DMS 273 (cell line): ENCODE results near the gene CLDN9.

Experiments used
- DNase-seq: peaks from one replicate; lab custom pipeline; 2025; ENCODE audit not compliant: unreplicated experiment; lab: John Stamatoyannopoulos, UW

The CLDN9 gene

DNA sequence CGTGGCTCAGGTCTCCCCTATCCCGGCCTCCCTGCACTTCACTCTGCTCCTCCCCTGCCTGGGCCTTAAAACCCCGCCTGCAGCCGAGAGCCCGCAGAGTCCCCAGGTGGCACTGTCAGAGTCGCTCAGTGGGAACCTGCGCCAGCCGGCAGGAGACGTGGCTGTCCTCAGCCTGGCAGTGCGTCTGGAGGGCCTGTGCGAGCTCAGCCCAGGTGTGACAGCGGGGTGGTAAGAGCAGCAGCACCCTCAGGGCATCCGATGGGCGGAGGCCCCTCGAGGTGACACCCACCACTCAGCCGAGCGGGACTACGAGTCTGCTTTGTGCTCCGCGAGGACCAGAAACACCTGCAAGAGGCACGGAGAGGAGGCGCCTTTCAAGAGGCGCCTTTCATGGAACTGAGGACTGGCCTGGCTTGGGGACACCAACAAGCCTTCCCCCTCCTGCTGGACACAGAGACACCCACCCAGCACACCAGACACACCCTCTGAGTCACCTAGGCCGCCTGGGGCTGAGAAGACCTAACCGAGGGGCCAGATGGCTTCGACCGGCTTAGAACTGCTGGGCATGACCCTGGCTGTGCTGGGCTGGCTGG, at the start of gene CLDN9:
Gene CLDN9 (plus strand): TSS at position 96 of the 593 bp plus-strand sequence. CDS start 440 bp downstream, at position 536.
- no peak for DNase-seq

- DNase-seq, result no peak
Measured at GRCh38 chr16:2963074-2963722, 49.5 kb upstream of the CLDN9 start.

DNA sequence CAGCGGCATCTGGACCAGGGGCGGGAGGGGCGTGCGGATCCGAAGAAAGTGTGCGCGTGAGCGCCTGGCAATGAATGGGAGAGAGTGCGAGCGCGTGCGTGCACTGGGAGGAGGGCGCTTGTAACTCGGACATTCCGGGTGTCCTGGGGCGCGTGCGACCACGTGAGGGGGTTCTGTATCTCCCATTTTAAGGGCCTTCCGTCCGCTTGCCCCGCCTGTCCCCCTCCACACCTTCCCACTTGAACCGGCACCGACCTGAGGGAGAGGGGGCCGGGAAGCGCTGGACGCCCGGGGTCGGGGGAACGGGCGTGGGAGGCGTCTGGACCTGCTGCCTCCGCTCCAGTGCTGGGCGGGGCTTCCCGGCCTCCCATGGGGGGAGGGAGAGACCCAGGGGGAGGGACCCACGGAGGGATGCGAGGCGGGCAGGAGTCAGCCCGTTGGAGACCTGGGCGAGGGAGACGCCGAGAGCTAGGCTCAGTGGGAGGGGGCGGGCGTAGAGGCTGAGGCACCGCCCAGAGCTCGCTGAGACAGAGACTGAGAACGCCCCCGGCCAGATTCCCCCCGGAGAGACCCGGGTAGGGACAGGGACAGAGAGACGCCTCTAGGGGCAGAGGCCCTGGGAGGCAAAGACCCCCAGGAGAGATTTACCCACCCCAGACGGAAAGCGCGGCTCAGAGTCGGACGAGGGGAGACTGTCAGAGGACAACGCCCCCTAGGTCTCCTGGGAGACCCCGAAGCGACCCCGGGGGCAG, 48.8 kb upstream of the CLDN9 start, which contains the start of gene KREMEN2:
Gene KREMEN2 (plus strand): TSS at position 553 of the 752 bp plus-strand sequence. CDS start 246 bp downstream, outside the sequence.
- peak; percentile 94 for DNase-seq

GRCh38 chr16:2964475-2965336, 48.0 kb upstream of the CLDN9 start:
- DNase-seq, result peak; percentile 94

DNA sequence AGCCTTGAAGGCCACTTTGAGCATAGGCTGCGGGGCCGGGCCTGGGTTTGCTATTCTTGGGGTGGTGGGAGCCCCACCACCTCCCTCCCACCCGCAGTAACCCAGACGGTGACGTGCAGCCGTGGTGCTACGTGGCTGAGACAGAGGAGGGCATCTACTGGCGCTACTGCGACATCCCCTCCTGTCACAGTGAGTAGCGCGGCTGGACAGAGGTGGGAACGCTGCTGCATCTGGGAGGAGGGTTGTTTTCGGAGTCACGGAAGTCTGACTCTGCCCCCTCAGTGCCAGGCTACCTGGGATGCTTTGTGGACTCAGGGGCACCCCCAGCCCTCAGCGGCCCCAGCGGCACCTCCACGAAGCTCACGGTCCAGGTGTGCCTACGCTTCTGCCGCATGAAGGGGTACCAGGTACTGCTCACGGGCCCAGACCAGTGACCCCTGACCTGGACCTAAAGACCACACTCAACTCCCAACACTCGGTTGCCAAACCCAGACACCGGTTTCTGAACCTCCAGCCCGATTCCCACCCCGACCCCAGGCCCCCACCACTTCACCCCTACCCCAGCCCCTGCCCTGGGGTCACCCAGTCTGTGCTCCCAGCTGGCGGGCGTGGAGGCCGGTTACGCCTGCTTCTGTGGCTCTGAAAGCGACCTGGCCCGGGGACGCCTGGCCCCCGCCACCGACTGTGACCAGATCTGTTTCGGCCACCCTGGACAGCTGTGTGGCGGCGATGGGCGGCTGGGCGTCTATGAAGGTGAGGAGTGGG, 46.5 kb upstream of the CLDN9 start:
- no peak for DNase-seq

- DNase-seq, result no peak
Measured at GRCh38 chr16:2966808-2967191, 45.9 kb upstream of the CLDN9 start.

- DNase-seq, result no peak
Measured at GRCh38 chr16:2967211-2967631, 45.5 kb upstream of the CLDN9 start.

- no peak for DNase-seq
Measured at GRCh38 chr16:2967721-2968161, 45.0 kb upstream of the CLDN9 start.

GRCh38 chr16:2968368-2968737, 44.4 kb upstream of the CLDN9 start:
- DNase-seq, result peak; percentile 69

GRCh38 chr16:2968738-2969544, 43.8 kb upstream of the CLDN9 start, which contains the start of gene PAQR4:
PAQR4 (plus strand) TSS chr16:2969348; CDS start chr16:2969675, 327 bp downstream.
- DNase-seq, result peak; percentile 97

DNA sequence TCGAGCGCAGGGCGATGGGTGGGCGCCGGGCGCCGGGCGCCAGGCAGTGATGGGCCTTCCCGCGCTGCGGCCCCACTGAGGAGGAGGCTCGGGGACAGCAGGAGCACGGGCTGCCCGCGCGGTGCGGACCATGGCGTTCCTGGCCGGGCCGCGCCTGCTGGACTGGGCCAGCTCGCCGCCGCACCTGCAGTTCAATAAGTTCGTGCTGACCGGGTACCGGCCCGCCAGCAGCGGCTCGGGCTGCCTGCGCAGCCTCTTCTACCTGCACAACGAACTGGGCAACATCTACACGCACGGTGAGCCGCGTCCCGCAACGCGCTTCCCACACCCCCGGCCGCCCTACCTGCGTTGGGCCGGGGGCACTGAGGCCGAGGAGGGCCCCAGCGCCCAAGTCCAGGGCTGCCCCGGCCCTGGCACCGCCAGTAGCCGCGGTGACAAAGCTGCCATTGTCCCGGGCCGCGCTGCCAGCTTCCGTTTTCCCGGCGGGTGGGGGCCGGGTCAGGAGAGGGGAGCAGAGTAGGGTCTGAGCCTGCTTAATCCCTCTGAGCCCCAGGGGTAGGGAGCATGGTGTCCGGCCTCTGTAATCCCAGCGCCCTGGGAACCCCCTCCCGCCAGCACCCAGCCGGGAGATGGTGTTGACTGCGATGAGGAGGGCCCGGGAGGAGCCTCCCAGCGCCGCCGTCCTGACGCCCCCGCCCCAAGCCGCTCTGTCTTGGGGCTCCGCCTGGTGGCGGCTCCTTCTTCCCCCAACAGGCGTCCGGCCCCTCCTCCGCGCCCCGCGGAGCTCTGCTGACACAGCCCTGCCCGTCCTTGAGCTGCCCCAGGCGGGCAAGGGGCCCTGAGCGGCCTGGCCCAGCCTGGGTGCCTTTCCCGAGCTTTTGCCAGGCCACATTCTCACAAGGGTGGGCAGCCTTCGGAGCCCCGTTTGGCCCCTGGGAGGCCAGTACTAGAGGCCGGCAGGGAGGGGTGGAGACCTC, 42.9 kb upstream of the CLDN9 start:
- peak; percentile 91 for DNase-seq

- no peak for DNase-seq
Measured at GRCh38 chr16:2970563-2970962, 42.2 kb upstream of the CLDN9 start.

DNA sequence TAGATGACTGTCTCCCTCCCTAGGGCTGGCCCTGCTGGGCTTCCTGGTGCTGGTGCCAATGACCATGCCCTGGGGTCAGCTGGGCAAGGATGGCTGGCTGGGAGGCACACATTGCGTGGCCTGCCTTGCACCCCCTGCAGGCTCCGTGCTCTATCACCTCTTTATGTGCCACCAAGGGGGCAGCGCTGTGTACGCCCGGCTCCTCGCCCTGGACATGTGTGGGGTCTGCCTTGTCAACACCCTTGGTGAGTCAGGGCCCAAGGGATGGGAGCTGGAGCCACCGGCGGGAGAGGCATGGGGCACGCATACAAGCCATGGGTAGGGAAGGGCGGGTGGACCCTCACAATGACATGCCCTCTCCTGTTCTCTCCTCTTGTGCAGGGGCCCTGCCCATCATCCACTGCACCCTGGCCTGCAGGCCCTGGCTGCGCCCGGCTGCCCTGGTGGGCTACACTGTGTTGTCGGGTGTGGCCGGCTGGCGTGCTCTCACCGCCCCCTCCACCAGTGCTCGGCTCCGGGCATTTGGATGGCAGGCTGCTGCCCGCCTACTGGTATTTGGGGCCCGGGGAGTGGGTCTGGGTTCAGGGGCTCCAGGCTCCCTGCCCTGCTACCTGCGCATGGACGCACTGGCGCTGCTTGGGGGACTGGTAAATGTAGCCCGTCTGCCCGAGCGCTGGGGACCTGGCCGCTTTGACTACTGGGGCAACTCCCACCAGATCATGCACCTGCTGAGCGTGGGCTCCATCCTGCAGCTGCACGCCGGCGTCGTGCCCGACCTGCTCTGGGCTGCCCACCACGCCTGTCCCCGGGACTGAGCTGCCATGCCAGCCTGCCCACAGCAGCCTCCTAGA, 41.4 kb upstream of the CLDN9 start:
- no peak for DNase-seq

- DNase-seq, result peak; percentile 64
Measured at GRCh38 chr16:2971985-2972784, 40.5 kb upstream of the CLDN9 start.

DNA sequence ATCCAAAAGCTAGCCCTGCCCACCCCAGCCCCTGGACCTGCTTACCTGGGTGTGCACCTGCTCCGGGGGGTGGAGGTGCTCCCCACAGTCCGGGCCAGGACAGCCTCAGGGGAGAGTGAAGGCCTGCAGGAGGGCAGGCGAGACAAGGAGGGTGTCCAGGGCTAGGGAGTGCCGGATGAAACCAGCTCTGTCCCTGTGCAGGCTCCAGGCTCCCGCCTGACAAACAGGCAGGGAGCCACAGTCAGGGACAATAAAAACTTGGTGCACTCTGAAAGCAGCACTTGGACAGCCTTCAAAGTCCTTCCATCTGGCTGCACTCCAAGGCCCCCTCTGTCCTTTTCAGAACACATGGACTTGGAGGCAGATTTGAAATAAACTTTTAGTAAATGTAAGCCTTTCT, 39.6 kb upstream of the CLDN9 start:
- DNase-seq, result peak; percentile 38

GRCh38 chr16:2973605-2974318, 39.0 kb upstream of the CLDN9 start:
- no peak for DNase-seq
